Adrenal gland (tissue), 5 donors: ENCODE data around the gene HNRNPL.

ENCODE experiments used
- CTCF ChIP-seq, 6 experiments: fragments of 450-650 bp in 4 of 6; fragments of 200-600 bp in 2 of 6; sonication (generic) in 1 of 6; IDR thresholded peaks; 1 replicate in 5 of 6; 2 replicates in 1 of 6; pipeline versions ENCODE4 v1.5.1 to v1.8.0; 2016 to 2021; ENCODE audit warnings: antibody characterized with exemption in 6 of 6, mild to moderate bottlenecking in 2 of 6, moderate library complexity in 1 of 6
- POLR2A ChIP-seq, 2 donors: fragments of 450-650 bp; IDR thresholded peaks; one replicate each; pipeline ENCODE4 v1.6.1; 2017; ENCODE audit warnings: antibody characterized with exemption in 2 of 2, mild to moderate bottlenecking in 2 of 2, moderate library complexity in 1 of 2
- donor health status: DM: no; HTN: no; CAD: no.

DNA sequence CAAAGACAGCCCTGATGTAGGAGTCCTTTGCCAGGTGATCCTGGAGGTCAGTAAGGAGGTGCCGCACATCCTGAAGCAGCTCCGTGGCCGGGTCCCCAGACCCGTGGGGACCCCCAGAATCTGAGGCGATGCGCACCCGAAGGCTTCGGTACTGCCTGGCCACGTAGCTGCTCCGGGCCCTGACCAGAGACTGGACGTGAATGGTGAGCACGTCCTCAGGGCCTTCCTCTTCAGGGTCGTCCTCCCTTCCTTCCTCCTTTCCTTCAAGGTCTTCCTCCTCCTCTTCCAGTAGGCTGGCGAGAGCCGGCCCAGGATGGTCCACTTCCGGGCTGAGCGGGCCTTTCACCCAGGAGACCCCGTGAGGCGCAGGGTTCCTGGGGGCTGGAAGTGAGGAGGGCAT is 20.8 kb upstream of the HNRNPL start:
- TF ChIP-seq CTCF (IDR thresholded peaks at IDR 0.05): no peak
- TF ChIP-seq POLR2A (IDR thresholded peaks at IDR 0.05): no peak
